H1 (cell line): Measurements from ENCODE around the gene AFF4.

Experiments
- CHD1 ChIP-seq: IDR thresholded peaks from 2 replicates; pipeline ENCODE4 v1.6.1; 2012; ENCODE audit warnings: low read depth, low read length, improper control_type of control experiment
- GABPA ChIP-seq: IDR thresholded peaks from 2 replicates; pipeline ENCODE4 v1.6.1; 2011; ENCODE audit warnings: mild to moderate bottlenecking, low read length, moderate library complexity, borderline replicate concordance; ENCODE audit not compliant: insufficient read depth
- JUND ChIP-seq: IDR thresholded peaks from 2 replicates; pipeline ENCODE4 v1.6.1; 2011; ENCODE audit warnings: mild to moderate bottlenecking, improper control_type of control experiment, low read length
- RAD21 ChIP-seq, 2 experiments: IDR thresholded peaks in 1 of 2; conservative IDR thresholded peaks in 1 of 2; 2 replicates each; pipeline ENCODE4 v1.6.1; 2011; ENCODE audit warnings: low read depth in 2 of 2, low read length in 2 of 2, improper control_type of control experiment in 1 of 2, inconsistent platforms in 1 of 2, mild to moderate bottlenecking in 1 of 2, moderate library complexity in 1 of 2
- TF ChIP-seq, protein P1 (sequence below): IDR thresholded peaks from 2 replicates; pipeline ENCODE4 v1.6.1; 2012; ENCODE audit warnings: inconsistent platforms

DNA sequence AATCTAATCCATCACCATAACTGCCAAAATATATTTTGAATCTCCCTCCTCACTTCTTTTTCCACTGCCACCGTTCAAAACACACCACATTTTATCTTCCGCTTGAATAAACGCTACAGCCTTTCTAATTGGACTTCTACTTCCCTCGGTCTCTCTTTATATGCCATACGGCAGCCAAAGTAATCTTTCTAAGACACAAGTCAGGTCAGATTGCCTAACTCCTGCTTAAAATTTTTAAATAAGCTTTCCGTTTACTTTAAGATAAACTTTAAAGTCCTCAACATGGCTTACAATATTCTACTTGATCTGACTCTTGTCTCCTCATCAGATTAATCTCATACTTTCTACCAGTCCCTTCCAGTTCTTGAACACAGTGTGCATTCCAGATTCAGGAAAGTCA, 9.7 kb downstream of the AFF4 start:
- TF ChIP-seq JUND (no peak), CHD1 (no peak), RAD21 (IDR thresholded peaks at IDR 0.05 in 1 of 2, conservative IDR thresholded peaks at IDR 0.05 in 1 of 2; ENCODE audit: low read depth in 2 of 2, low read length in 2 of 2) (no peak), GABPA (no peak)
- TF ChIP-seq, protein P1, sequence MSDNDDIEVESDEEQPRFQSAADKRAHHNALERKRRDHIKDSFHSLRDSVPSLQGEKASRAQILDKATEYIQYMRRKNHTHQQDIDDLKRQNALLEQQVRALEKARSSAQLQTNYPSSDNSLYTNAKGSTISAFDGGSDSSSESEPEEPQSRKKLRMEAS, result no peak
